AG04449 (cell line): ENCODE measurements around the gene PTX4.

ENCODE experiments used
- CTCF ChIA-PET: fragments of 350-600 bp; formaldehyde crosslinking; extraction: SDS; loops from one replicate; lab custom pipeline; 2021; ENCODE audit warnings: antibody characterized with exemption; lab: Yijun Ruan, JAX
- POLR2A ChIA-PET: fragments of 400-600, 350-600 bp; formaldehyde crosslinking; extraction: SDS; loops from one replicate; lab custom pipeline; 2020; ENCODE audit warnings: antibody characterized with exemption, inconsistent platforms; lab: Yijun Ruan, JAX
- DNase-seq: peaks from one replicate; pipeline ENCODE4 v3.0.0-alpha.2; 2010; ENCODE audit warnings: low read depth, low spot score
- H3K4me3 ChIP-seq: 2 replicates; pipeline ENCODE4 v1.5.1; 2011; ENCODE audit warnings: low read depth, mild to moderate bottlenecking, control low read depth, low read length
- CTCF ChIP-seq: IDR thresholded peaks from one replicate; pipeline ENCODE4 v1.5.1; 2011; ENCODE audit warnings: mild to moderate bottlenecking, moderate library complexity, low read length, control low read depth, inconsistent platforms; ENCODE audit not compliant: insufficient read depth; ENCODE audit errors: missing control alignments

Gene PTX4

GRCh38 chr16:1494129-1494640 lies 5.4 kb upstream of the PTX4 start:
- ChIA-PET CTCF (interaction anchor here (0.7 to 1.8 kb wide), 16 partner anchors 9 to 231 kb away, joined by 3 to 7 read pairs (median 4); partner anchors contain the start of gene MAPK8IP3), POLR2A (interaction anchor here (1.1 to 1.2 kb wide), 2 partner anchors 18 to 116 kb away, joined by 3 read pairs; no protein-coding TSS in a partner anchor)
- peak; percentile 14 for DNase-seq
- peak; percentile 91 for TF ChIP-seq CTCF
- peak overlapping the region; percentile 72 for H3K4me3 ChIP-seq

- no peak for DNase-seq
- TF ChIP-seq CTCF = no peak
- ChIA-PET POLR2A (interaction anchor here (1.1 to 1.2 kb wide), 2 partner anchors 18 to 116 kb away, joined by 3 read pairs; no protein-coding TSS in a partner anchor), CTCF (interaction anchor here (0.7 to 1.8 kb wide), 17 partner anchors 9 to 231 kb away, joined by 3 to 7 read pairs (median 4); partner anchors contain the start of gene MAPK8IP3)
- H3K4me3 ChIP-seq = peak overlapping the region; percentile 72
These were observed 5.0 kb upstream of the PTX4 start for GRCh38 chr16:1493746-1494094.

GRCh38 chr16:1492923-1493745 lies 4.4 kb upstream of the PTX4 start, which contains the start of gene TELO2:
Gene TELO2, plus strand, starts transcription at chr16:1493360. Its CDS starts 922 bp downstream, at chr16:1494282.
- no peak for TF ChIP-seq CTCF
- ChIA-PET POLR2A (interaction anchor here (0.5 kb wide), 1 partner anchor 11 kb away, joined by 5 read pairs; no protein-coding TSS in a partner anchor), CTCF (interaction anchor here (1.2 to 1.8 kb wide), 10 partner anchors 10 to 213 kb away, joined by 3 to 5 read pairs (median 4); partner anchors contain the start of gene MAPK8IP3)
- DNase-seq = peak; percentile 1
- H3K4me3 ChIP-seq = peak within 1 kb of the TSS; percentile 72

- CTCF ChIA-PET = interaction anchor here (0.8 to 1.6 kb wide), 4 partner anchors 40 to 272 kb away, joined by 3 read pairs; partner anchors contain the start of gene MAPK8IP3
- TF ChIP-seq CTCF = no peak
- DNase-seq = no peak
- peak overlapping the region; percentile 58 for H3K4me3 ChIP-seq
- POLR2A ChIA-PET = interaction anchor here (0.5 kb wide), 1 partner anchor 12 kb away, joined by 5 read pairs; no protein-coding TSS in a partner anchor
These were observed 3.6 kb upstream of the PTX4 start for GRCh38 chr16:1492082-1492922.

- CTCF ChIA-PET = no interaction called here
- TF ChIP-seq CTCF = no peak
- POLR2A ChIA-PET = no interaction called here
These were observed 2.6 kb upstream of the PTX4 start for GRCh38 chr16:1491327-1491726.

More at GRCh38 chr16:1491327-1491726, 2.6 kb upstream of the PTX4 start:
- no peak for DNase-seq
- H3K4me3 ChIP-seq = no peak overlapping the region
